GM21576 (cell line): ENCODE data around the gene NPHP4.

Source experiments
- ATAC-seq: cut with Tn5 transposase; IDR thresholded peaks from one replicate; pipeline ENCODE4 v1.9.1; 2021; ENCODE audit warnings: mild to moderate bottlenecking, moderate library complexity; ENCODE audit not compliant: unreplicated experiment

Gene NPHP4

DNA sequence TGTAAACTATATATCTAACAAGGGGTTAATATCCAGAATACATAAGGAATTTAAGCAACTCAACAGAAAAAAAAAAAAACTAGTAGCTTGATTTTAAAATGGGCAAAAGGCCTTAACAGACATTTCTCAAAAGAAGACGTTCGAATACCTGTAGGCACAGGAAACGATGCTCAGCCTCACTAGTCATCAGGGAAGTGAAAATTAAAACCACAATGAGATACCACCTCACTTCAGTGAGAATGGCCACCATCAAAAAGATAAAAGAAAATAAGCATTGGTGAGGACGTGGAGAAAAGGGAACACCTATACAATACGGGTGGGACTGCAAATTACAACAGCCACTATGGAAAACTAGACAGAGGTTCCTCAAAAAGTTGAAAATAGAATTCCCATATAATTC lies 37.3 kb downstream of the NPHP4 start:
- no peak for ATAC-seq

- no peak for ATAC-seq
Measured at GRCh38 chr1:5953386-5953785, 38.8 kb downstream of the NPHP4 start.

DNA sequence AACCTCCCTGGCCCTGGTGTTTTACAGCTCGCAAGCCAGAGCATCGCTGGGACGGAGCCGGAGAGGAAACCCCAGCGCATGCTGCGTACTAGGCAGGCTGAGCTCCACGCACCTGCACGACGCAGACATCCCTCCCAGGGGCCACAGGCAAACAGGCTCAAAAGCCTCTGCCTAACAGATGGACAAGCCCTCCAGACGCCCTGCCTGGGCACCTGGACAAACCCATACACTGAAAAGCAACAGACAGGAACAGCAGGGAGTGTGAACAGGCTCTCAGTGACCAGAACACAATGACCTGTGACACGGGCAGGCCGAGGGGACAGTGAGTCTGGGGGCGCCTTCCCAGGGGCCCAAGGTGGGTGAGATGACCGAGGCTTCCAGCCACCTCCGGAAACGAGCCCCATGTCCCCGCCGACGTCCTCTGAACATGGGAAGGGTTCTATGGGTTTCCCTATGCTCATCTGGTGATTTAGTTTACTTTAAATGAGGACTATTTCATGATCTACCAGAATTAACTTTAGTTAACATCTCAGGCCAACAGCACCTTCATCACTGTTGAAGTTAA lies 40.3 kb downstream of the NPHP4 start:
- ATAC-seq: no peak

DNA sequence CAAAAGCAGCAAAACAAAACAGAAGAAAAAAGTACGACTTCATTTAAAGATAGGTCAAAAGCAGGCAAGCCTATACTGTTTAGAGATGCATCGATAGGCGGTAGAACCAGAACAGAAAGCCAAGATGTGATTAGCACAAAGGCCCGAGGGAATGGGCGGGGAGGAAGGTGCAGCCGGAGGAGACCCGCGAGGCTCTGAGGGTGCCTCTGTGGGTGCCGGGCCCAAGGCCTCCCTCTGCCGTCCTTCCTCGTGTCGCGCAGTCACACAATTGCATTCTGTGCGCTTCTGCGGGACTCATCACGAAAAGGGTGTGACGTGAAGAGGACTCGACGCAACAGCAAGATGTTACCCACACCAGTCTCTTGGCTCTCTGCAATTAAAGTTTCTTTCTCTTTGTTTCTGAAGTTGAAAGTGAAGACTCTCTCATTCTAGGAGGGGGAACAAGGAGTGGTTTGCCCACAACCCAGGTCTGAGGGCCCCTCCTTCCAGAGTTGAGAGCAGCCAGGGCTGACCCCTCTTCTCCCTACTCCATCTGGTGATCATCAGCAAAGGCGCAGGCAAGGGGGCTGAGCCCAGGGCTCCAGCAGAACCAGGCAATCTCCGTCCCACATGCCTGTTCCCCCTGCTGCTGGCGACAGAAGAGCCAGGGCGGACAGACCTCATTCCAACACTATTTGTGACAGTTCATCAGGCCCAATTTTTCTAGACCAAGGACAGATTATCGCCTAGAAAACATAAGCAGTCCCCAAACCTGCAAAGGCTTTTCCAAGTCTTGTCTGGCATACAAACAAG lies 41.0 kb downstream of the NPHP4 start:
- ATAC-seq: no peak

GRCh38 chr1:5950201-5950895 lies 41.9 kb downstream of the NPHP4 start:
- ATAC-seq: no peak

DNA sequence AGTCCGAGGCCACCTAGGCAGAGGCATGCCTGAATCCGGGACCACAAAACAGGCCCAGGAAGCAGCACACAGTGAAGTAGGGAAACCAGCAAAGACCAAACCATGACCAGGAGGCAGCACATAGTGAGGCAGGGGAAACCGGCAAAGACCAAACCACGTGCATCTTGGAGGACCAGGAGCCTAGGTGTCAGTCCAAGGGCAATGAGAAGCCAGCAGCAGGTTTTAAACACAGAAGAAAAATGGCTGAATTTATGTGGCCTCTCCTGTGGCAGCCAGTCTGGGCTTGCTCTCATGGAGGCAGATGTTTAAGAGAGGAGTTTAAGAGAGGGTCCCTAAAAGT lies 42.5 kb downstream of the NPHP4 start:
- no peak for ATAC-seq

DNA sequence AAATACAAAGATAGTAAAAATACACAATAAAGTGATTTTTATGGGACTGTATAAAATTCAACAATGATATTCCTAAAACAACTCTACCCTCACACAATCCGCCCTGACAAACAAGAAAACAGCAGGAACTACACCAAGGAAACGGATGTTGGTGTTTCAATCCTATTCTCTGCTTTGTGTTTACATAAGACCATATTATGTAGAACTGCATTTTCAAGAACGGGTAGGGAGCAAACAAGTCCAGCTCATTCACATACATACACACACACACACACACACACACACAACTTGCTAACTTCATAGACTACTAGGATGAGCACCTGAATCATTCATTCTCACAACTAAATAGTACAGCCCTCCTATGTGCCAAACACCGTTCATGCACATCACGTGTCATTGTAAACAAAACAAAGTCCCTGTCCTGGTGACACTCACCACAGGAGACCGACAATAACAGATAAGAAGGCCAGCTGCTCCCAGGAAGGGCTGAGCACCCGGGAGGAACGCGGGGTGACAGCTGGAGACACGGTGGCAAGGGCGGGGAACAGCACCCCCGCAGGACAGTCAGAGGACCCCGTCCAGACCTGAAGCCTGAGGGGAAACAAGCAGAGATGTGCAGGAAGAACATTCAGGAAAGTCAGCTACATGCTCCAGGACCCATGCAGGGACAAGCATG lies 43.0 kb downstream of the NPHP4 start:
- ATAC-seq: no peak

DNA sequence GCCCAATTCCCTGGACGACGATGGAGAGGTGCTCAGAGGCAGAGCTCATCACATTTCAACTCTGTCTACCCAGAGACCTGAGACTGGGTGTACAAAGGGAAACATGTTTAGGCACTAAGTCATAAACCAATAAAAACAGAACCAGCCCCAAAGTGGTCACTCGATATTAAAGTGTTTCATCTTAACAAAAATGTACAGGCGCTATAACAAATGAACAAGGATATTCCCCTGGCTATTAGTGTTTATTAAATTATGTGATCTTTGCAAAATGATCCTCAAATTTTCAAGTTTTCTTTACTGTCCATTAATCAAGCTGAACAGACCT lies 43.6 kb downstream of the NPHP4 start:
- no peak for ATAC-seq

DNA sequence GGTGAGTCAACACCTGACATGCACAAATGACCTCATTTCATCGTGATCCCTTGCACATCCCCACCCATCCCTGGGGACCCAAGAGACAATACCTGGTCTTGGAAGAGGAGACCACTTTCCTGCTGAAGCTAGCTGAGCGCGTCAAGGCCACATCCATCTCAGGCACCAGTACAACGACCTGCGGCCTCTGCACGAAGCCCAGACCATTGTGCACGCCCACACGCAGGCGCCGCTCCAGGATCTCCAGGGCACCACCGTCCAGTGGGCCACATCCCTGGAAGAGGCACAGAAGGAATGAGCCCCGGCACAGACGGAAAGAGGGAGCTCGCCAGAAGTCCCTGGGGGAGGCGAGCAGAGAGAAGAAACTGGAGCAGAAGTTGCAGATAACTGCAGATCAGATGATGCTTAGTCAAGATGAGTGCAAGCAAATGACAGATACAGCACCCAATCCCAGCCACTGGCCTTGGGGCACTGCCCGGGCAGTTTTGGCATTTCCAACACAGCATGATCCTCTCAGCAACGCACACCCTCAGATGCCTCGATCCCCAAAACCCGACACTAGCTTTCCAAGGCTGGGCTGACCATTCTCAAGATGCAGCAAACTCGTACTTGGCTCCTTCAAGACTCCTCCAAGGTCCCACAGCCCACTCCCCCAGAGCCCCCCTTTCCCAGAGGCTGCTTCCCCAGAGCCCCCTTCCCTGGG lies 44.1 kb downstream of the NPHP4 start:
- no peak for ATAC-seq

DNA sequence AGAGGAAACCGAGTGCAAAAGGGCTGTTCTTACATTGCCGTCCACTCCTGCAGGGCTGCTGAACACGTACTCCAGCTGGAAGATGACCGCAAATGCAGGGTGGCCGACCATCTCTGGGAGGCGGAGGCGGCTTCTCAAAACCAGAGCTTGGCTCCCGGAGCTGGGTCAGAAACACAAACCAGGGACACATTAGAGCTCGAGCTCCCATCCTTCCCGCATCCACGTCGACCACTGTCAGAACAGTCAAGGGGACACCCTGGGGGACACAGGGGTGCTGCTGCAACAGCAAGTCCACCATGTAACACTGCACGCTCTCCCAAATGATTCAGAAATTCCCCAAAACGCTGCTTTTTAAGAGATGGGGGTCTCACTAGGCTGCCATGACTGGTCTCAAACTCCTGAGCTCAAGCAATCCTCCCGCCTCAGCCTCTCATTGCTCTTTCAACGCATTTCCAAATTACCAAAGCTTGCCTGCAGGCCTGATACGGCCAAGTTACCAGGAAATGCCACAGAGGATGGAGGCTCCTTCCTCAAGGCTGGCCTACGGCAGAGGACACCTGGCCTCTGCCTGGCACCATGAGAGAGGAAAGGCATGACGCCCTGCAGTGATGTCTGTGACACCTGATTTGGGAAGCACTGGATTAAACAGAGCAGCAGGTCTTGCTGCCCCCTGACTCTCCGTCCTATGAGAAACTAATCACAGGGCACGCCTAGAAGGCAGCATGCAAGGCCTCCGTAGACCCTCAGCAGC lies 45.0 kb downstream of the NPHP4 start:
- no peak for ATAC-seq

DNA sequence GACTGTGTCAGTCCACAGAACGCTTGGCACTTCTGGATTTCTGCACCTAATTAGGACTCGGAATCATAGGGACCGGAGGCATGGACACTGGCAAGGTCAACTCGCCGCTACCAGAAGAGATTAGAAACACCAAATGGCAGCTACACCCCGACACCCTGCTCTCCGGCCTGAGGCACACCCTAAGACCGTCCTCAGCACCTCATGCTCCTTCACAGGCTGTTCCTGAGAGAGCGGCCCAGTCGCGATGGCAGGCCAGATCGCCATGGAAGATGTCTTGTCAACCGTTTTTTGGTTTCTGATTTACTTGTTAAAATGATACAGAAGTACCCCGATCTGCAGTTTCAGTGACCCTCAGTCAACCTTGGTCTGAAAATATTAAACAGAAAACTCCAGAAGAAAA lies 46.8 kb downstream of the NPHP4 start:
- ATAC-seq: no peak

DNA sequence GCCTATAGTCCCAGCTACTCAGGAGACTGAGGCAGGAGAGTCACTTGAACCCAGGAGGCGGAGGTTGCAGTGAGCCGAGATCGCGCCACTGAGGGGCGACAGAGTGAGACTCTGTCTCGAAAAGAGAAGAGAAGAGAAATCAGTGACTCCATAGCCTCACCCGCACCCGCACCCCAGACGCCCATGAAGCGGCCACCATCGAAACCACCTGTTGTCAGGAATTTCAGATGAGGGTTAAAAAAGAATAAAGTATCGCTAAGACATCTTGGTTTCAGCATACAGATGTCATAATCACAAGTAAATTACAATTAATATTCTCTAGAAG lies 47.4 kb downstream of the NPHP4 start:
- no peak for ATAC-seq

- ATAC-seq: no peak
Measured at GRCh38 chr1:5944154-5944842, 47.9 kb downstream of the NPHP4 start.

DNA sequence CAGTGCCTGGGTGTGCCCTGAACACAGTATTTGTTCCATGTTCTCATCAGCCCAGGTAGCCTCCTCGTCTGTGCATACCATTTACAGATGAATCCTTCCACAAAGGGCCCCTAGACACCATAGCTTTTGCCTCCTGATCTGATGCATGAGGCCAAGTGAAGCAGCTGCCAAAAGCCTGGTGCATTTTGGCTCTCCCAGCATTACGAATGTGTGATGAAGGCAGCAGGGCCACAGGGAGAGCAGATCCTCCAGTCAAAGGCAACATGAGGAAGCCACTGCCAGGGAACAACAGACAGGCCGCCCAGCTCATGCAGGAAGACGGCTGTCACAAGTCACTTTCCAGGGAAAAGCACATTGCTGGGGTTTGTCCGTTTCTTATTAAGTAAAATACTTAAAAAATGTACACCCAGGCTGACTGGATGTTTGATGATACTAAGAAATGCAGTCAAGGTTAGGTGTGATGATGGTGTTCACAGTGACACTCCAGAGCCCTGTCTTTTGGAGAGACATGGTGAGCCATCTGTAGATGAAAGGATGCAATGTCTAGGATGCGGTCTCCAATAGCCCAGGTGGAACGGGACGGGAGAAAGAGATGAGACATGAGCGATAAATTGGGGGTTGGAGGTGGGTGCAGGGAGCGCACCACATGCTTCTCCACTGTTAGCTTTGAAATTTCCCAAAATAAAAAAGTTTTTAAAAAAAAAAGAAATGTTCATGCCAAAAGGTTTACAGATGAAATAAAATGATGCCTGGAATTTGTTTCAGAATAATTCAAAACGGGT lies 48.7 kb downstream of the NPHP4 start:
- no peak for ATAC-seq

- no peak for ATAC-seq
Measured at GRCh38 chr1:5941671-5942070, 50.6 kb downstream of the NPHP4 start.

DNA sequence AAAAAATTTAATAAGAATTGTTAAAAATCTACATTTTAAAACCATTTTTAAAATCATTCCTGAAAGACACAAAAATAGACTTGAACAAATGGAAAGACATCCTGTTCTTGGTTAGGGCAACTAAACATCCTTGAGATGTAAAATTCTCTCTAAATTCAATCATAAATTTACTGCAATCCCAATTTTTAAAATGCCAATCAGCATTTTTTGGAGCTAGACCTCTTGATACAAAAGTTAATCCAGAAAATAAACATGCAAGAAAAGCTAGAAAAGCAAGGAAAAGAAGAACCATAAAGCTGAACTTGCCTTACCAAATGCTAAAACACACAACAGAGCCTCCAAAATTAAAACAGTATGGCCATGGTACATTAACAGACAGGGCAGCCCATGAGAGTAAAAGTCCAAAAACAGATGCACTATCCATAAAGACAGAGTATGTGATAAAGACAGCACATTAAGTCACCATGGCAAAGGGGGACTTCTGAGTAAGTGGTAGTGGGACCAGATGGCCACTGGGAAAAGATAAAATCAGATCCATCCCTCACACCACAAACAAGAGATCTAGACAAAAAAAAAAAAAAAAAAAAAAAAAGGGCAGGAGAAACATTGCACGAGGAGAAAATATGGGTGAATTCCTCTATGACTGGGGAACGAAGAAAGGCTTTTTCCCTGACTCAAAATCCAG lies 51.4 kb downstream of the NPHP4 start:
- no peak for ATAC-seq

GRCh38 chr1:5939271-5940170 lies 52.7 kb downstream of the NPHP4 start:
- ATAC-seq: no peak

GRCh38 chr1:5938101-5938646 lies 54.1 kb downstream of the NPHP4 start:
- ATAC-seq: no peak
